Natural killer cell (primary cell): ENCODE data around the gene TNK1. TPM values are rescaled to one million over a fixed set of nuclear protein-coding genes. Genes with fewer than 3 reads are reported as not detected.

ENCODE experiments used
- ATAC-seq, 3 donors: fragments of 150-1000 bp in 2 of 3; fragments of 200-7000 bp in 1 of 3; cut with Tn5 transposase; 1 replicate in 1 of 3; 2 replicates in 2 of 3; pipeline ENCODE4 v1.10.0; 2021; ENCODE audit warnings: mild to moderate bottlenecking in 2 of 3, moderate library complexity in 2 of 3
- DNase-seq, 2 donors: peaks; one replicate each; pipeline versions ENCODE4 v3.0.0 to v3.0.0-alpha.2; 2013 to 2021; ENCODE audit warnings: mixed read lengths in 1 of 2
- H3K27ac ChIP-seq: one replicate; pipeline ENCODE4 v1.5.1; 2013; ENCODE audit warnings: mild to moderate bottlenecking, low read length
- H3K27me3 ChIP-seq: one replicate; pipeline ENCODE4 v1.6.1; 2013; ENCODE audit warnings: low read length; ENCODE audit not compliant: control insufficient read depth, insufficient read depth
- H3K36me3 ChIP-seq: one replicate; pipeline ENCODE4 v1.6.1; 2013; ENCODE audit warnings: low read length; ENCODE audit not compliant: control insufficient read depth, insufficient read depth
- H3K4me1 ChIP-seq: one replicate; pipeline ENCODE4 v1.6.1; 2013; ENCODE audit warnings: low read length; ENCODE audit not compliant: control insufficient read depth, insufficient read depth
- H3K4me3 ChIP-seq: one replicate; pipeline ENCODE4 v1.5.1; 2013; ENCODE audit warnings: low read length
- H3K9me3 ChIP-seq: one replicate; pipeline ENCODE4 v1.6.1; 2013; ENCODE audit warnings: low read length; ENCODE audit not compliant: control insufficient read depth, insufficient read depth
- H3K27ac Mint-ChIP-seq, 2 donors: one replicate each; pipeline ENCODE4 v1.8.0; 2022; ENCODE audit warnings: mild to moderate bottlenecking in 2 of 2, mixed read lengths in 2 of 2, moderate library complexity in 1 of 2
- H3K27me3 Mint-ChIP-seq, 2 donors: one replicate each; pipeline ENCODE4 v1.8.0; 2022; ENCODE audit warnings: low read depth in 2 of 2, mixed read lengths in 2 of 2
- H3K36me3 Mint-ChIP-seq: one replicate; pipeline ENCODE4 v1.8.0; 2022; ENCODE audit warnings: mixed read lengths
- H3K4me1 Mint-ChIP-seq, 2 donors: one replicate each; pipeline ENCODE4 v1.8.0; 2022; ENCODE audit warnings: mixed read lengths in 2 of 2
- H3K4me3 Mint-ChIP-seq: one replicate; pipeline ENCODE4 v1.8.0; 2022; ENCODE audit warnings: mild to moderate bottlenecking, moderate library complexity, mixed read lengths
- H3K9me3 Mint-ChIP-seq, 2 donors: one replicate each; pipeline ENCODE4 v1.8.0; 2022; ENCODE audit warnings: mixed read lengths in 2 of 2
- CTCF ChIP-seq: fragments of 200-600 bp; IDR thresholded peaks from one replicate; pipeline ENCODE4 v1.8.0; 2022; ENCODE audit warnings: antibody characterized with exemption
- WGBS: methylation state at CpG from one replicate; pipeline ENCODE4 v1.1.7; 2013; ENCODE audit warnings: missing lambda C conversion rate; ENCODE audit not compliant: insufficient coverage; 5-methylcytosine and 5-hydroxymethylcytosine counted together
- intact Hi-C: fragments of 100-400 bp; cut with micrococcal nuclease; formaldehyde crosslinking; loops from one replicate; pipeline ENCODE4 v1.14.2; 2022
- total RNA-seq, 4 donors: library from RNA; stranded (reverse); fragments of 120-200 nt in 1 of 4; gene quantifications; one replicate each; pipeline versions ENCODE4 v1.2.3 to v1.2.4, GENCODE V29; 2013 to 2022

Gene TNK1
- total RNA-seq, 3 donors from 2014 or later (not counting 1 experiment from before 2014, with no cell fraction given), result 0.18 to 1.7 (median 0.73) TPM

- H3K9me3 ChIP-seq, result no peaks in the 10 kb centered on the region
- no peak overlapping the region for H3K4me3 Mint-ChIP-seq
- peaks cover 49% of the 10 kb centered on the region for H3K36me3 ChIP-seq
- peaks cover 9 to 44% of the 10 kb centered on the region in 2 donors for H3K4me1 Mint-ChIP-seq
- H3K27me3 Mint-ChIP-seq, result no peaks in the 10 kb centered on the region
- no peaks in the 10 kb centered on the region for H3K27me3 ChIP-seq
- no peak for TF ChIP-seq CTCF
- peak overlapping the region; percentile 65 to 89 for H3K27ac Mint-ChIP-seq
- H3K27ac ChIP-seq, result no peak overlapping the region
- WGBS, result 92% methylated on average over 18 of the region's 19 CpGs
- intact Hi-C loops, result no loop called here
- no peaks in the 10 kb centered on the region for H3K36me3 Mint-ChIP-seq
- H3K4me3 ChIP-seq, result no peak overlapping the region
- DNase-seq (no peak), ATAC-seq (no peak)
- no peaks in the 10 kb centered on the region for H3K9me3 Mint-ChIP-seq
- H3K4me1 ChIP-seq, result peaks cover 24% of the 10 kb centered on the region
Observed at GRCh38 chr17:7348478-7349242, 32.2 kb upstream of the TNK1 start.

- Mint-ChIP-seq H3K9me3 (no peaks in the 10 kb centered on the region), H3K27ac (peak within 1 kb of the TSS; percentile 89), H3K27me3 (no peaks in the 10 kb centered on the region), H3K4me1 (peaks cover 9 to 59% of the 10 kb centered on the region in 2 donors), H3K36me3 (no peaks in the 10 kb centered on the region), H3K4me3 (peak within 1 kb of the TSS; percentile 97)
- H3K27ac ChIP-seq, result peak within 1 kb of the TSS; percentile 95
- TF ChIP-seq CTCF, result peak; percentile 1
- H3K9me3 ChIP-seq, result no peaks in the 10 kb centered on the region
- 2% methylated on average over 91 of the region's 91 CpGs for whole genome bisulfite sequencing
- ATAC-seq (peak; percentile 75 to 88 (median 78)), DNase-seq (peak; percentile 79 to 83)
- intact Hi-C loops, result loop anchor here (5.0 to 10.0 kb wide), 2 partner anchors 85 to 333 kb away; partner anchors contain the start of genes FGF11, TMEM102, TP53 and WRAP53
- H3K36me3 ChIP-seq, result peaks cover 21% of the 10 kb centered on the region
- H3K4me3 ChIP-seq, result peak within 1 kb of the TSS; percentile 84
- no peaks in the 10 kb centered on the region for H3K27me3 ChIP-seq
- peaks cover 45% of the 10 kb centered on the region for H3K4me1 ChIP-seq
Observed at GRCh38 chr17:7351665-7352502, 29.0 kb upstream of the TNK1 start, which contains the start of gene KCTD11. TSS of gene KCTD11 (plus strand) at chr17:7352162.

- ATAC-seq, result no peak
- Histone ChIP-seq H3K27ac (peak overlapping the region; percentile 95), H3K36me3 (peaks cover 15% of the 10 kb centered on the region), H3K27me3 (no peaks in the 10 kb centered on the region), H3K9me3 (no peaks in the 10 kb centered on the region), H3K4me3 (peak overlapping the region; percentile 84), H3K4me1 (peaks cover 45% of the 10 kb centered on the region)
- peak in 1 of 2 donors; percentile 51 for DNase-seq
- Mint-ChIP-seq H3K4me1 (peaks cover 9 to 55% of the 10 kb centered on the region in 2 donors), H3K4me3 (peak overlapping the region; percentile 97), H3K27me3 (no peaks in the 10 kb centered on the region), H3K36me3 (no peaks in the 10 kb centered on the region), H3K27ac (peak overlapping the region; percentile 89), H3K9me3 (no peaks in the 10 kb centered on the region)
- no peak for TF ChIP-seq CTCF
- intact Hi-C loops, result loop anchor here (5.0 to 10.0 kb wide), 2 partner anchors 85 to 332 kb away; partner anchors contain the start of genes FGF11, TMEM102, TP53 and WRAP53
- 30% methylated on average over 10 of the region's 10 CpGs for WGBS
Observed at GRCh38 chr17:7352503-7352889, 28.4 kb upstream of the TNK1 start.
